Lung (tissue), 12 donors: Measurements from ENCODE around the gene LPXN. TPM values are rescaled to one million over a fixed set of nuclear protein-coding genes. Genes with fewer than 3 reads are reported as not detected.

Source experiments
- ATAC-seq: fragments of 200-7000 bp; cut with Tn5 transposase; one replicate; pipeline ENCODE4 v1.9.1; 2020; ENCODE audit warnings: moderate number of reproducible peaks; ENCODE audit not compliant: insufficient read depth, low FRiP score
- DNase-seq, 3 donors: peaks; one replicate each; pipeline ENCODE4 v3.0.0-alpha.2; 2013 to 2017
- H3K27ac ChIP-seq, 2 donors: one replicate each; pipeline ENCODE4 v1.5.1; 2013; ENCODE audit warnings: mild to moderate bottlenecking in 2 of 2, moderate library complexity in 2 of 2, control low read depth in 1 of 2, inconsistent platforms in 1 of 2, low read depth in 1 of 2, low read length in 1 of 2
- H3K27me3 ChIP-seq, 3 donors: one replicate each; pipeline ENCODE4 v1.5.1; 2013; ENCODE audit warnings: low read length in 2 of 3; ENCODE audit not compliant: control insufficient read depth in 3 of 3, insufficient read depth in 3 of 3
- H3K36me3 ChIP-seq, 4 donors: one replicate each; pipeline ENCODE4 v1.5.1; 2013; ENCODE audit warnings: low read length in 4 of 4, mild to moderate bottlenecking in 1 of 4, moderate library complexity in 1 of 4; ENCODE audit not compliant: control insufficient read depth in 4 of 4, insufficient read depth in 4 of 4
- H3K4me1 ChIP-seq, 5 donors: one replicate each; pipeline ENCODE4 v1.5.1; 2013; ENCODE audit warnings: low read length in 5 of 5, mild to moderate bottlenecking in 2 of 5, moderate library complexity in 1 of 5; ENCODE audit not compliant: control insufficient read depth in 5 of 5, insufficient read depth in 5 of 5
- H3K4me3 ChIP-seq: one replicate; pipeline ENCODE4 v1.5.1; 2013; ENCODE audit warnings: mild to moderate bottlenecking, control low read depth, moderate library complexity
- H3K9ac ChIP-seq, 2 donors: one replicate each; pipeline ENCODE4 v1.5.1; 2013; ENCODE audit warnings: low read length in 2 of 2, control low read depth in 1 of 2; ENCODE audit not compliant: insufficient read depth in 1 of 2
- H3K9me3 ChIP-seq, 4 donors: one replicate each; pipeline ENCODE4 v1.5.1; 2013; ENCODE audit warnings: low read length in 3 of 4, mild to moderate bottlenecking in 1 of 4, moderate library complexity in 1 of 4; ENCODE audit not compliant: control insufficient read depth in 4 of 4, insufficient read depth in 3 of 4
- WGBS, 2 donors: extraction: QIAGEN DNeasy Blood & Tissue Kit; methylation state at CpG; one replicate each; pipeline ENCODE4 v1.1.7; 2013; 5-methylcytosine and 5-hydroxymethylcytosine counted together
- polyA plus RNA-seq, 2 donors: library from polyadenylated mRNA; stranded (reverse); fragments of 200-250 nt; gene quantifications; one replicate each; pipeline ENCODE4 v1.2.1, GENCODE V29; 2013
- total RNA-seq, 2 donors: library from RNA; depleted of rRNA in 1 of 2; stranded (reverse); fragments of >200 nt in 1 of 2; gene quantifications; one replicate each; pipeline ENCODE4 v1.2.1, GENCODE V29; 2014 to 2021
- TF ChIP-seq, protein P1 (sequence below): IDR thresholded peaks from 2 replicates; pipeline ENCODE4 v1.5.1; 2012; ENCODE audit warnings: mild to moderate bottlenecking; ENCODE audit errors: control extremely low read depth, extremely low read depth
- donor health status: control.
- donor health status: control.
- donor health status: Bipolar disorder and iron deficiency.
- donor health status: healthy.
- donor health status: DM: yes; HTN: yes; CAD: no.

LPXN gene
- total and polyA plus RNA-seq, 4 donors: 9.3 to 35.0 (median 25.9) TPM

DNA sequence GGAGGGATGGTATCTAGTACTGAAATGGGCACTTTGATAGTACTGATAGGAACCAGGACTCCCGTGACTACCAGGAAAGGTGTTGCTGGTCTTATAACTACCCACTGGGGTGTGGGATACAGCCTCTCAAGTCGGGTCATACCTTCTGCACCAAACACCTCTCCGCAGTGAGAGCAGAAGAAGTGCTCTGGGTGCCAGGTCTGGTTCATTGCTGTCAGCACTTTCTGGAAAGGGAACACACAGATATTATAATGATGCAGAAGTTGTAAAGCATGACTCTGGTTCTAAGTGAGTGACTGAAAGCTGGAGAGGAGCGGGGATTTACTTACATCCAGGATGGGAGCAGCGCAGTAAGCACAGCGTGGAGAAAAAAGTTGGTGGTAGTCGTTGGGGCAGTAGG lies 26.0 kb downstream of the LPXN start:
- no peaks in the 10 kb centered on the region for H3K4me1 ChIP-seq

DNA sequence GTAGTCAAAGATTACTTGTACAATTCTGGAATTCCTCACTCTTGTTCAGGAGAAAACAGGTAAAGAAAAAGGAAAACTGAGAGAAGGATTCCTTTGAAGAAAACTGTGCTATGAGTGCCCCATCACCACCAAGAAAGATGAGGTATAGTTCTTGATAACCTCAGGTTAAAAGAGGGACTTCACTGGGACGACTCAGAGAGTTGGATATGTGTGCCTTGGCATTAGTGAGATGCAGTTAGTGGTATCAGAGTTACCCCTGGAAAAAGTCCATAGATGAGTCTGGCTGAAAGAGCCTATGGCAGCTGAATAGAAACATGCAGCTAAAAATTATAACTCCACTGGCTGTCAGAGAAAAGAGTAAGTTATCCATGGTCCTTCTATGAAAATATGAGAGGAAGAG lies 28.8 kb downstream of the LPXN start:
- Histone ChIP-seq H3K4me1 (no peaks in the 10 kb centered on the region), H3K27ac (no peak overlapping the region), H3K4me3 (no peak overlapping the region), H3K9me3 (no peaks in the 10 kb centered on the region), H3K9ac (no peak overlapping the region), H3K27me3 (no peaks in the 10 kb centered on the region), H3K36me3 (peaks cover 17 to 19% (median 18%) of the 10 kb centered on the region in 4 donors)
- WGBS, 2 donors: 84 to 100% methylated on average over 1 of the region's 1 CpG
- ATAC-seq: no peak
- DNase-seq: no peak
- TF ChIP-seq, protein P1, sequence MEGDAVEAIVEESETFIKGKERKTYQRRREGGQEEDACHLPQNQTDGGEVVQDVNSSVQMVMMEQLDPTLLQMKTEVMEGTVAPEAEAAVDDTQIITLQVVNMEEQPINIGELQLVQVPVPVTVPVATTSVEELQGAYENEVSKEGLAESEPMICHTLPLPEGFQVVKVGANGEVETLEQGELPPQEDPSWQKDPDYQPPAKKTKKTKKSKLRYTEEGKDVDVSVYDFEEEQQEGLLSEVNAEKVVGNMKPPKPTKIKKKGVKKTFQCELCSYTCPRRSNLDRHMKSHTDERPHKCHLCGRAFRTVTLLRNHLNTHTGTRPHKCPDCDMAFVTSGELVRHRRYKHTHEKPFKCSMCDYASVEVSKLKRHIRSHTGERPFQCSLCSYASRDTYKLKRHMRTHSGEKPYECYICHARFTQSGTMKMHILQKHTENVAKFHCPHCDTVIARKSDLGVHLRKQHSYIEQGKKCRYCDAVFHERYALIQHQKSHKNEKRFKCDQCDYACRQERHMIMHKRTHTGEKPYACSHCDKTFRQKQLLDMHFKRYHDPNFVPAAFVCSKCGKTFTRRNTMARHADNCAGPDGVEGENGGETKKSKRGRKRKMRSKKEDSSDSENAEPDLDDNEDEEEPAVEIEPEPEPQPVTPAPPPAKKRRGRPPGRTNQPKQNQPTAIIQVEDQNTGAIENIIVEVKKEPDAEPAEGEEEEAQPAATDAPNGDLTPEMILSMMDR: no peak

More for the DNA sequence above, 26.0 kb downstream of the LPXN start:
- WGBS, 2 donors: 96 to 97% methylated on average over 7 of the region's 7 CpGs
- peaks cover 16 to 27% (median 23%) of the 10 kb centered on the region in 4 donors for H3K36me3 ChIP-seq
- H3K9ac ChIP-seq: no peak overlapping the region
- no peaks in the 10 kb centered on the region for H3K27me3 ChIP-seq
- TF ChIP-seq, protein P1: no peak
- no peaks in the 10 kb centered on the region for H3K9me3 ChIP-seq
- H3K4me3 ChIP-seq: no peak overlapping the region
- ATAC-seq: no peak
- H3K27ac ChIP-seq: no peak overlapping the region
- DNase-seq: no peak

DNA sequence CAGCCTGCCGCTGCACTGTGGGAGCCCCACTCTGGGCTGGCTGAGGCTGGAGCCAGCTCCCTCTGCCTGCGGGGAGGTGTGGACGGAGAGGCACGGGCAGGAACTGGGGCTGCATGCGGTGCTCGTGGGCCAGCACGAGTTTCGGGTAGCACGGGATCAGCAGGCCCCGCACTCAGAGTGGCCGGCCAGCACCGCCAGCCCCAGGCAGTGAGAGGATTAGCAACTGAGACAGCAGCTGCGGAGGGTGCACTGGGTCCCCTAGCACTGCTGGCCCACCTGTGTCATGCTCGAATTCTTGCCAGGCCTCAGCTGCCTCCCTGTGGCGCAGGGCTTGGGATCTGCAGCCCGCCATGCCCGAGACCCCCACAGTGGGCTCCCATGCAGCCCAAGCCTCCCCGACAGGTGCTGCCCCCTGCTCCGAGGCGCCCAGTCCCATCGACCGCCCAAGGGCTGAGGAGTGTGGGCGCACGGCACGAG lies 43.8 kb downstream of the LPXN start:
- Histone ChIP-seq H3K9me3 (no peaks in the 10 kb centered on the region), H3K36me3 (peaks cover 0 to 17% (median 6%) of the 10 kb centered on the region in 4 donors), H3K9ac (no peak overlapping the region), H3K4me3 (no peak overlapping the region), H3K27me3 (no peaks in the 10 kb centered on the region), H3K27ac (no peak overlapping the region), H3K4me1 (no peaks in the 10 kb centered on the region)
- WGBS, 2 donors: 92 to 95% methylated on average over 25 of the region's 25 CpGs
- ATAC-seq (no peak), DNase-seq (no peak)
- TF ChIP-seq, protein P1: no peak

DNA sequence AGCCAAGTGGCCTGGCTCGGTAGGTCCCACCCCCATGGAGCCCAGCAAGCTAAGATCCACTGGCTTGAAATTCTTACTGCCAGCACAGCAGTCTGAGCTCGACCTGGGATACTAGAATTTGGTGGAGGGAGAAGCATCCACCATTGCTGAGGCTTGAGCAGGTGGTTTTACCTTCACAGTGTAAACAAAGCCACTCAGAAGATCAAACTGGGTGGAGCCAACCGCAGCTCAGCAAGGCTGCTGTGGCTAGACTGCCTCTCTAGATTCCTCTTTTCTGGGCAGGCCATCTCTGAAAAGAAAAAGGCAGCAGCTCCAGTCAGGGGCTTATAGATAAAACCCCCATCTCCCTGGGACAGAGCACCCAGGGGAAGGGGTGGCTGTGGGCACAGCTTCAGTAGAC lies 45.4 kb downstream of the LPXN start:
- no peak for ATAC-seq
- Histone ChIP-seq H3K9ac (no peak overlapping the region), H3K4me3 (no peak overlapping the region), H3K4me1 (no peaks in the 10 kb centered on the region), H3K9me3 (no peaks in the 10 kb centered on the region), H3K36me3 (peaks cover 0 to 17% (median 6%) of the 10 kb centered on the region in 4 donors), H3K27ac (no peak overlapping the region), H3K27me3 (no peaks in the 10 kb centered on the region)
- no peak for DNase-seq
- TF ChIP-seq, protein P1: no peak
- 86 to 88% methylated on average over 3 of the region's 3 CpGs for WGBS, 2 donors
